WI38 (cell line): ENCODE results near the gene HSPA9.

ENCODE experiments used
- H3K4me3 ChIP-seq: 2 replicates; pipeline ENCODE4 v1.5.1; 2011; ENCODE audit warnings: low read depth, mild to moderate bottlenecking, control low read depth, low read length
- TF ChIP-seq, protein P1 (sequence below): IDR thresholded peaks from 2 replicates; pipeline ENCODE4 v1.5.1; 2012; ENCODE audit warnings: low read depth, mild to moderate bottlenecking, control low read depth, low read length

Gene HSPA9

DNA sequence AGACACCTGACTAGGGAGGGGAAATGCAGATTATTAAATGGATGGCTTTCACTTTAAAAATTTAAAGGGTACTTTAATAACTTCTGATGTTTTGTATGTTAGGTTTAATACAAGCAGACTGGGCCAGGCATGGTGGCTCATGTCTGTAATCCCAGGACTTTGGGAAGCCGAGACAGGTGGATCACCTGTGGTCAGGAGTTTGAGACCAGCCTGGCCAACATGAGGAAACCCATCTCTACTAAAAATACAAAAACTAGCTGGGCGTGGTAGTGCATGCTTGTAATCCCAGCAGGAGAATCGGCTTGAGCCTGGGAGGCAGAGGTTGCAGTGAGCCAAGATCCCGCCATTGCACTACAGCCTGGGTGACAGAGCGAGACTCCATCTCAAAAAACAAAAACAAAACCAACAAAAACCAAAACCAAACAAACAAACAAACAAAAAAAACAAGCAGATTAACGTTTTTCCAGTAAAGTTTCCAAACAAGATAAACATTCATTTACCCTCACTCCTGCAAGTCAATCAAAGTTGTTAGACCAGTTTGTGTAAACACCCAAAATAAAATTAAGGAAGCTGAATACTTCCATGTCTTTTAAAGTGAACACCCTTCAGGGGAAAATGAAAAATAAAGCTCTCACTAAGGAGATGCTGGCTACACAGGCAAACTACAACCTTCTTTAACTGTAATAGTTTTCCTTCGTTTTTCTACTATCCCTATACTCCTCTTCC lies 46.3 kb downstream of the HSPA9 start:
- TF ChIP-seq, protein P1, sequence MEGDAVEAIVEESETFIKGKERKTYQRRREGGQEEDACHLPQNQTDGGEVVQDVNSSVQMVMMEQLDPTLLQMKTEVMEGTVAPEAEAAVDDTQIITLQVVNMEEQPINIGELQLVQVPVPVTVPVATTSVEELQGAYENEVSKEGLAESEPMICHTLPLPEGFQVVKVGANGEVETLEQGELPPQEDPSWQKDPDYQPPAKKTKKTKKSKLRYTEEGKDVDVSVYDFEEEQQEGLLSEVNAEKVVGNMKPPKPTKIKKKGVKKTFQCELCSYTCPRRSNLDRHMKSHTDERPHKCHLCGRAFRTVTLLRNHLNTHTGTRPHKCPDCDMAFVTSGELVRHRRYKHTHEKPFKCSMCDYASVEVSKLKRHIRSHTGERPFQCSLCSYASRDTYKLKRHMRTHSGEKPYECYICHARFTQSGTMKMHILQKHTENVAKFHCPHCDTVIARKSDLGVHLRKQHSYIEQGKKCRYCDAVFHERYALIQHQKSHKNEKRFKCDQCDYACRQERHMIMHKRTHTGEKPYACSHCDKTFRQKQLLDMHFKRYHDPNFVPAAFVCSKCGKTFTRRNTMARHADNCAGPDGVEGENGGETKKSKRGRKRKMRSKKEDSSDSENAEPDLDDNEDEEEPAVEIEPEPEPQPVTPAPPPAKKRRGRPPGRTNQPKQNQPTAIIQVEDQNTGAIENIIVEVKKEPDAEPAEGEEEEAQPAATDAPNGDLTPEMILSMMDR = no peak
- H3K4me3 ChIP-seq = no peak overlapping the region

DNA sequence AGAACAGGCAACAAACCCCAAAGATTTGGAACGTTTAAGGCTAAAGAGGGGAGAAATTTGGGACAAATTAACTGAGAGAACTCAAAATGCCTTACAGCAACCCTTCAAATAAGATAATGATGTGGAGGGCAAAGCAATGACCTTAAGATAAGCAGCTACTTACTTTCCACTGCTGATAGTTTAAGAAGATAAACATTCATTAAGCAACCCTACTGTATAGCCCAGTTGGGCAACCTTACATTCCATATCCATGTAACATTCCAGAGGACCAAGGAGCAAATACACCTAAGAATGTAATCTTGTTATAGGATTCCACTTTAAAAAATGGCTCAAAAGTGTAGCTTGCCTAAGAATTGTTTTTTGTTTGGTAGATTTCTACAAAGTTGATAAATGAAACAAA lies 47.0 kb downstream of the HSPA9 start:
- TF ChIP-seq, protein P1 = no peak
- no peak overlapping the region for H3K4me3 ChIP-seq

DNA sequence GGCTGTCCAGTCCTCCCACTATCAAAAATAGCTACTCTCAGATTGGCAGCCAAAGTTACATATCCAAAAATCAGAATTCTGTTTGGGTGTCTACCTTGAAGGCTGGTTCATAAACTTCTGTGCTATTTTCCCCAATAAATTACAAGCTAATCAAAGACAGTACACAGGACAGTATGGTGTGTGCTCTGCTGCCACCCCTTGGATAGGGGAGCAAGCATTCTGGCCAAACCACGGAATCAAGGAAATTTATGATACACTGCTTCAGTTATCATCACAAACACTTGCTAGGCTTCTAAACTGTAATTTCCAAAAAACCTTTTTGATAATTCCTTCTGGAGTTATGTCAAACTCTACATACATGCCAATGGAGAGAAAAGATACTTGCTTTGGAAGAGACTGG lies 48.0 kb downstream of the HSPA9 start:
- no peak overlapping the region for H3K4me3 ChIP-seq
- TF ChIP-seq, protein P1 = no peak

DNA sequence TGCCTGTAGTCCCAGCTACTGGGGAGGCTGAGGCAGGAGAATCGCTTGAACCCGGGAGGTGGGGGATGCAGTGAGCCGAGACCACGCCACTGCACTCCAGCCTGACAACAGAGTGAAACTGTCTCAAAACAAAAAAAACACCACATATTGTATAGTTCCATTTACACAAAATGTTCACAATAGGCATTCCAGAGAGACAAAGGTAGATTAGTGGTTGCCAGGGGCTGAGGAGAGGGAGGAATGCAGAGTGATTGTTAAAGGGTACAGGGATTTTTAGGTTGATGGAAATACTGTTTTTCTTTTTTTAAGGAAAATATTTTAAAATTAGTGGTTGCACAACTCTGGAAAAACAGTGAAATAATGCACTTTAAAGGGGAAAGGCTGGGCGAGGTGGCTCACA lies 51.8 kb downstream of the HSPA9 start:
- TF ChIP-seq, protein P1 = no peak
- H3K4me3 ChIP-seq = no peak overlapping the region

DNA sequence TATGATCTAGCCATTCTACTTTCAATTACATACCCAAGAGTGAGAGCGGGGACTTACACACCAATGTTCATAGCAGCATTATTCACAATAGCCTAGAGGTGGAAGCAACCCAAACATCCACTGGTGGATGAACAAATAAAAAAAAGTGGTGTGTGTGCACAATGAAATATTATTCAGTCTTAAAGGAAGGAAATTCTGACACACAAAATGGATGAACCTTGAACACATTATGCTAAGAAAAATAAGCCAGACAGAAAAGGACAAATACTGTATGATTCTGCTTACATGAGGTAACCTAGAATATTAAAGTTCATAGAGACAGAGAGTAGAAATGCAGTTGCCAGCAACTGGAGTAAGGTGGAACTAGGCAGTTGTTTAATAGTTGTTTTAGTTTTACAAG lies 54.2 kb downstream of the HSPA9 start:
- no peak overlapping the region for H3K4me3 ChIP-seq
- TF ChIP-seq, protein P1 = no peak

DNA sequence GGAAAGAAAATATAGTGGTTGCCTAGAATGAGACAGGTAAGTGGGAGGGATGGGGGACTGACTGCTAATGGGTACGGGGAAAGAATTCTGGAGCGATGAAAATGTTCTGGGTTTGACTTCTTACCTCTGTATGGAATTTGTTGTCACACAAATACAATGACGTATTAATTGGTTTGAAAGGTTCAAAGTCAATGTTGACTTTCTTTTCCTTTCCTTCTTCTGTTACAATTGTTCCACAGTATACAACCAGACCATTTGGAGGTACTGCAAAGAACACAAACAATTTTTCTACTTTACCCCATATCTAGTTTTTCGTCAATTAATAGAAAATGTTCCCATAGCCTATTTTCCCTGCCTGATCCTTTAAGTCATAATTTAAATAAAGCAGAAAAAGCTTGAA lies 57.8 kb downstream of the HSPA9 start:
- TF ChIP-seq, protein P1 = no peak
- H3K4me3 ChIP-seq = no peak overlapping the region

DNA sequence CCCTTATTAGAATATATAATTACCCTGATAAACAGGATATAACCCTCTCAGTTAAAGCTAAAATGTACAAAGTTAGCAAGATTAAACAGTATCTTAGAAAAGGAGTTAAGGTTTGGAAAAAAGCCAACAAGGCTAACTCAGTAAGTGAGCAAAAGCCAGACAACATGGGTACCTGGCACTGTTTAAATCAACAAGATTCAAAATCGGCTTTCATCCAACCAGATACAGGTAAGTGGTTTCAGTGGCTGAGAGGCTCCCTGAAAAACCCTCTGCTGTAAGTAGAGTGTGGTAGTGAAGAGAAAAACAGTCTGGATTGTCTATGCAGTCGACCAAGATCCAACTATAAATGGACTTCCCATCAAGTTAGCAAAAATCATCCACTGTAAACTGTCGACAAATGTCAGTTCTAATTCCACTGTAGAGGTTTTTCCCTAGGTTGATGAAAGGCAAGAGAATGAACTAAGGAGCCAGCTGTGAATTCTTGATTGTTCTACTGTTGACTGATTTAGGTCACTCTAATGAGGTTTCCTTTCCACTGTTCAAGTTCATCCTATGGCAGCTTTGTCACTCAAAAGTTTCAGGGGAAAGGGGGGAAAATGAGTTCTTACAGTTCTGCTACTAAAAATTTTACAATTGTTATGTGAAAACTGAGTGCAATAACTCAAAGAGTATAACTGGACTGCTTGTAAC lies 59.5 kb downstream of the HSPA9 start:
- H3K4me3 ChIP-seq = no peak overlapping the region
- TF ChIP-seq, protein P1 = no peak
